Measurements from ENCODE around the gene PSAPL1.
"Not testable (repeated sequence)": the region's sequence is repeated elsewhere in the genome, so short reads cannot be mapped to it uniquely, and the experiment has no call there.

Gene PSAPL1

GRCh38 chr4:7458066-7458425 lies 23.3 kb upstream of the PSAPL1 start:
- no peak for DNase-seq

GRCh38 chr4:7457201-7458065 lies 22.7 kb upstream of the PSAPL1 start:
- DNase-seq = no peak

DNA sequence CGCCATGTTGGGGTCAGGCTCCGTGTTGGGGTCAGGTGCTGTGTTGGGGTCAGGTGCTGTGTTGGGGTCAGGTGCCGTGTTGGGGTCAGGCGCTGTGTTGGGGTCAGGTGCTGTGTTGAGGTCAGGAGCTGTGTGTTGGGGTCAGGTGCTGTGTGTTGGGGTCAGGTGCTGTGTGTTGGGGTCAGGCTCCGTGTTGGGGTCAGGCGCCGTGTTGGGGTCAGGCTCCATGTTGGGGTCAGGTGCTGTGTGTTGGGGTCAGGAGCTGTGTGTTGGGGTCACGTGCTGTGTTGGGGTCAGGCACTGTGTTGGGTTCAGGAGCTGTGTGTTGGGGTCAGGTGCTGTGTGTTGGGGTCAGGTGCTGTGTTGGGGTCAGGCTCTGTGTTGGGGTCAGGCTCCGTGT lies 18.1 kb upstream of the PSAPL1 start:
- not testable (repeated sequence) for DNase-seq

DNA sequence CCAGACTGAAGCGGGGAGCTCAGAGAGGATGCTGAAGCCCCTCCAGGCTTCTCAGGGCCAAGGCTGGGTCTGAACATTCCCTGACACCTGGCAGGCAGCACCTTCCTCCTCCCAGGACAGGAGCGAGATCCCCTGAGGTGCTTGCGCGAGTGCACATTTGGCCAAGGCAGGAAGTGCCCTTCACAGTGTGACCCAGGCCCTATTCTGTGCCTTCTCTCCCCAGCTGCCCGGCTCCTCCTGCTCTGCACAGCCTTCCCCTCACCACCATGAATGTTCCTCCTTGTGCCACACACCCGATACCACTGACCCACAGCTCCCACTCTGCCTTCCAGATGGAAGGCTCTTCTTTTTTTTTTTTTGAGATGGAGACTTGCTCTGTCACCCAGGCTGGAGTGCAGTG lies 17.1 kb upstream of the PSAPL1 start:
- DNase-seq = no peak

DNA sequence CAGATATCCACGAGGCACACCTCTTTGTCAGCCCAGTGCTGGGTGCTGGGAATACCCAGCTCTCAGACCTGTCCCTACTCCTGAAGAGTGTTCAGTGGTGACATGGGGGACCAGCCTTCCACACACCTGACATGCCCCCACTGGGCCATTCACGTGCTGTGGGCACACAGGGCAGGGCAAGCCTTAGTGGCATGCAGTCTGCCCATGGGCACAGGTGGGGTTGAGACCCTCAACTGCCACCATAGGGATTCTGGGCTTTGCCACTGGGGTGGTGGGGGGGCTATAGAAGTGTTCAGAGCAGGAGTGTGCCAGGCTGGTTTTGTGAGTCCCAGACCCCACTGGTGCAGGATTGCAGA lies 16.7 kb upstream of the PSAPL1 start:
- DNase-seq = no peak

- no peak for DNase-seq
These were observed 16.2 kb upstream of the PSAPL1 start for GRCh38 chr4:7450775-7451433.

DNA sequence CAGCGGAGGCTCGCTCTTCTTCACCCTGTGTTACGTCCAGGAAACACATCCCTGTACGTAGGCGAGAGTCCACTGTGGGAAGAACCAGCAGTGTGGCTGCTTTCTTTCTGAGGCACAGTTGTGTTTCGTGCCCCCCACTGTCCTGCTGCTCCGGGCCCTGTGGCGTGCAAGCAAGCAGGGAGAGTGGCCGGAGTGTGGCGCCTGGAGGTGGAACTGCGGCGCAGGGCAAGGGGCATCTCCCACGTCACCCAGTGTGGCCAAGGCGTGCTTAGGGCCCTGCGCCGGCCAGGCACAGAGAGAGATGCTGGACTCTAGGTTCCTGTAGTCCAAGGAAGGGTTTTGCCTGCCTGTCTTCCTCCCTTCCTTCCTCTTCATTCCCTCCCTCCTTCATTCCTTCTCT lies 13.3 kb upstream of the PSAPL1 start:
- DNase-seq = no peak

GRCh38 chr4:7447236-7447635 lies 12.5 kb upstream of the PSAPL1 start:
- DNase-seq = no peak

- no peak for DNase-seq
These were observed 10.0 kb upstream of the PSAPL1 start for GRCh38 chr4:7444731-7445130.

DNA sequence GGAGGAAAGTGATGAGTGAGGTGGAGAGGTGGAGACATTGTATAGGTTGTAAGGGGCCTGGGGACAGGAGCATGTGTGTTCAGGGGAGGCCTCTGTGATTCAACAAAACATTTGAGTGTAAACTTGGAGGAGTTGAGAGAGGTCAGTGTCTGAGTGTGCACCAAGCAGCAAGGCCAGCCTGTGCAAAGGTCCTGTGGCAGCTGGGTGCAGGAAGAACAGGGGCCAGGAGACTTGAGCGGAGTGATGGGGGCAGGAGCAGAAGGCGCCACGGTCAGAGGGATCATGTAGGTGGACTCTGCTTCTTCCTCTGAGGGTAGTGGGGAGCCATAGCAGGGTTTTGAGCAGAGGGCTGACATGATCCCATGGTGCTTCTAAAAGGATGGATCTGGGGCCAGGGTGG lies 9.6 kb upstream of the PSAPL1 start:
- no peak for DNase-seq

DNA sequence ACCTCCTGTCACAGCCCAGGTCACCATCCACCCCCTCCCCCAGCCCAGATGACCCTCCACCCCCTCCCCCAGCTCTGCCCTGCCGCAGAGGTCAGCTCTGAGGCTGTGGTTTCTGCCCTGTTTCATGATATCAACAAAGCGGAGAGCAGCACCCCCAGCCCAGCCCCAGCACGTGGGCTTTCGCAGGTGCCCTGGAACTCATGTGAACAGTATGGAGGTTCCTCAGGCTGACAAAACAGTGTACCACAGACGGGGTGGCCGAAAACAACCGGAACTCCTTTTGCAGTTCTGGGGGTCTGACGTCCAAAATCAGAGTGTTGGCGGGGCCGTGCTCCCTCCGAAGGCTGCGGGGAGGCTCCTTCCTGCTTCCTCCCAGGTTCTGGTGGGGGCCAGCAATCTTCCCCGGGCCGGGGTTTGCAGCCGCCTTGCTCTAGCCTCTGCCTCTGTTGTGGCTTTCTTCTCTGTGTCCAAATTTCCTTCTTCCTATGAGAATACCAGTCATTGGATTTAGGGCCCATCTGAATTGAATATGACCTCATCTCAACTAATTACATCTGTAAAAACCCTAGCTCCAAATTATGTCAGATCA lies 7.9 kb upstream of the PSAPL1 start:
- DNase-seq = no peak

DNA sequence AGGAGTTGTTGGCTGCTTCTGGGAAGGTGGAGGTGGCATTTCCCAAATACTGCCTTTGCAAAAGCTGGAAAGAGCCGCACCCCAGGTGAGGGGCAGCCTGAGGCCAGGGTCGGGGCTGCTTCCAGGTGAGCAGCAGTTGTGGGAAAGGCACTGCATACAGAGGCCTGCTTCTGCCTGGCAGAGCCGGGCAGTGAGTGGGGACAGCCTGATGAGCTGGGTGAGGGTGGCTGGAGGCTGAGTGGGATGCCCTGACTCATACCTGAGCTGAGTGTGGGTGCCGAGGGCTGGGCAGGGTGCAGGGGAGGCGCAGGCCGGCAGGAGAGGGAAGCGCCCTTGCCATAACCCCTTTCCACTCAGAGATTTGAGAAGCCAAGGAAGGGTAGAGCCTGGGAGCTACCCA lies 6.5 kb upstream of the PSAPL1 start:
- no peak for DNase-seq

- no peak for DNase-seq
These were observed 5.0 kb upstream of the PSAPL1 start for GRCh38 chr4:7439699-7440098.

DNA sequence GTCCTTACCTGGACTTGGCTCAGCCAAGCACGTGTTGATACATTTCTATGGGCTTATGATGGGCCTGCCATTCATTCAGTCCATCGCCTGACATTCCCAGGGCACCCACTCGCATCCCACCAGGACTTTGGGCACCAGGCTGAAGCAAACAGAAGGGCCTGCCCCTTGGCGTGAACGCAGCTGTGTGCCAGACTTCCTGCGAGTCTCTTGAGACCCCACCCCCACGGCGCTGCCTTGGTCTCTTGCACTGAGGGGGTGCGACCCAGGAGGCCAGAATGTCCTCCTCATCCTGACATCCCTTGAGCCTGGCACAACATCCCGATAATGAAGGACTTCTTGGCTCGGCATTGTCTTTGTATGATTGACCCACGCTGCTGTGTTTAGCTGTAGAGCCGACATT lies 1.5 kb upstream of the PSAPL1 start:
- no peak for DNase-seq

GRCh38 chr4:7435471-7436061 lies 836 bp upstream of the PSAPL1 start:
- no peak for DNase-seq

GRCh38 chr4:7434141-7434765 lies 477 bp downstream of the PSAPL1 start:
- no peak for DNase-seq

DNA sequence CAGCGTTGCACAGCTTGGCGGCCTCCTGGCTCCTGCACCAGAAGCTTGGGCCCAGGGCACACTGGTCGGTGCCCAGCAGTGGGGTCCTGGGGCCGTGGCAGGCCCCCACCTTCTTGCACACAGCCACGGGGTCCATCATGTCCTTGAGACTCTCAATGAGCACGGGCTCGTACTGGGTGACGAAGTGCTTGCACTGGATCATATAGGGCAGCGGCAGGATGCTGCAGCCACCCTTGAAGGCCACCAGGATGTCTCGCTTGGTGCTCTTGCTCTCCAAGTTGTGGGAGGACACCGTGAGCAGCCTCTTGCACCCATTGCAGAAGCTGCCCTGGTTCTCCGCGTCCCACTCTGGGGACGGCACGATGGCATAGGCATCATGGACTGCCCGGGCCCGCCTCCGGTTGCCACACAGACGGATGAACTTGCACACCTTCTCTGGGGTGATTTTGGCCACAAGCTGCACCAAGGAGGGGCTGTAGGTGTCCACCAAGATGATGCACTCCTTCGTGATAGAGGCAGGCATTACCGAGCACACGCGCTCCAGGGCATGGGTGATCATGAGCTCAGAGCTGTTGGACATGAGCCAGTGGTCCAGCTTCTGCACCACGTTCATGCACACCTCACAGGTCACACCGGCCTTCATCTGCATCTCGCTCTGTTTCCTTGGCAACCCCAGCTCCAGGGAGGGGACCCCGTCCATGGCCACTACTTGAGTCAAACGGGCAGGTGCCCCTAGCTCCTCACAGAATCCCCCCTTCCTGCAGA lies 1.2 kb downstream of the PSAPL1 start:
- no peak for DNase-seq

GRCh38 chr4:7432531-7433375 lies 2.0 kb downstream of the PSAPL1 start:
- DNase-seq = no peak

- DNase-seq = no peak
These were observed 2.8 kb downstream of the PSAPL1 start for GRCh38 chr4:7431696-7432530.

DNA sequence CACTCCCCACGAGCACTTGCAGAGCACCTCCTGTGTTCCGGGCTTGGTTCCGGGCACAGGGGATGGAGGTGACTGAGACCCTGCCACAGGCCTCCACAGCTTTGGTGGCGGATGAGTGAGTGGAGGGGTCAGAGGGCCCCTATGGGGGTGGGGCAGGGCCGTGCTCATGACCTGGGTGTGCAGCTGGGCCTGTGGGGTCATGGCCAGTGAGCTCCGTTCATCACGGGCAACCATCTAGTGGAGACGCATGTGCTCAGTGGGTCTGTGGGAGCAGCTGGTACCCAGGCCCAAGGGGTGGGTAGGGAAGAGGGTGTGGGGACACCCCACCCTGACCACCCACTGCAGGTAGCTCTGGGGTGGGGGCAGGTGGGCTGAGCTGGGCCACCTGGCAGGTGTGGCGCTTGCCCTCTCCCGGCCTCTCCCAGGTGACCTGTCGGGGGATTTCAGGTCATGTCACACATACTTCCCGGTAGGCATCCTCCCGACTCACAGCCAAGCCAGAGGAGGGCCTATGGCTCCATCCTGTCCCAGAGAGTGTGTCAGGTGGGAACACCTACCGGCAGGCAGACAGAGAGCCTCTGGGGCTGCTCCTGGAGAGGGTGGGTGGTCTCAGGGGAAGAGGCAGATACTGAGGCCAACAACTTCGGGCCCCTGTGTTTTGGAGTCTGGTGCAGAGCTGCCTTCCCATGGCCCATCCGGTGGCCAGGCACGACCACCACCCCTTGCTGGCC lies 3.6 kb downstream of the PSAPL1 start:
- no peak for DNase-seq

Measured in amniotic stem cell (primary cell).